GM19035 (cell line): ENCODE data around the gene ASB9.
"Not testable (repeated sequence)": the region's sequence is repeated elsewhere in the genome, so short reads cannot be mapped to it uniquely, and the experiment has no call there.

Source experiments
- ATAC-seq: cut with Tn5 transposase; IDR thresholded peaks from one replicate; pipeline ENCODE4 v1.9.1; 2021; ENCODE audit not compliant: unreplicated experiment

Gene ASB9

GRCh38 chrX:15269618-15270521, at the start of gene ASB9:
Gene ASB9, minus strand, starts transcription at chrX:15270083. Its CDS starts 209 bp downstream, at chrX:15269874.
- ATAC-seq: no peak

- no peak for ATAC-seq
Observed at GRCh38 chrX:15319075-15319474, 49.2 kb upstream of the ASB9 start.

GRCh38 chrX:15315509-15315908, 45.6 kb upstream of the ASB9 start, which contains the start of gene ASB11:
Gene ASB11, minus strand, starts transcription at chrX:15315640. Its CDS starts 35 bp downstream, at chrX:15315605.
- ATAC-seq: no peak

GRCh38 chrX:15314472-15314871, 44.6 kb upstream of the ASB9 start:
- no peak for ATAC-seq

- no peak for ATAC-seq
Observed at GRCh38 chrX:15311119-15311518, 41.2 kb upstream of the ASB9 start.

GRCh38 chrX:15310117-15310516, 40.2 kb upstream of the ASB9 start:
- ATAC-seq: no peak

GRCh38 chrX:15305899-15306298, 36.0 kb upstream of the ASB9 start:
- ATAC-seq: not testable (repeated sequence)

GRCh38 chrX:15301924-15302323, 32.0 kb upstream of the ASB9 start:
- no peak for ATAC-seq

GRCh38 chrX:15299941-15300851, 30.3 kb upstream of the ASB9 start:
- ATAC-seq: no peak

- no peak for ATAC-seq
Observed at GRCh38 chrX:15298780-15299179, 28.9 kb upstream of the ASB9 start.

GRCh38 chrX:15298201-15298600, 28.3 kb upstream of the ASB9 start:
- ATAC-seq: no peak

- no peak for ATAC-seq
Observed at GRCh38 chrX:15293451-15293850, 23.6 kb upstream of the ASB9 start.

- no peak for ATAC-seq
Observed at GRCh38 chrX:15292861-15293260, 23.0 kb upstream of the ASB9 start.

GRCh38 chrX:15277604-15278003, 7.7 kb upstream of the ASB9 start:
- no peak for ATAC-seq

- ATAC-seq: no peak
Observed at GRCh38 chrX:15274946-15275345, 5.1 kb upstream of the ASB9 start.

GRCh38 chrX:15273275-15273674, 3.4 kb upstream of the ASB9 start:
- ATAC-seq: not testable (repeated sequence)

- ATAC-seq: no peak
Observed at GRCh38 chrX:15271757-15272156, 1.9 kb upstream of the ASB9 start.

GRCh38 chrX:15269120-15269519, 763 bp downstream of the ASB9 start:
- ATAC-seq: no peak

- no peak for ATAC-seq
Observed at GRCh38 chrX:15254852-15255251, 15.0 kb downstream of the ASB9 start.

- no peak for ATAC-seq
Observed at GRCh38 chrX:15245896-15246295, 24.0 kb downstream of the ASB9 start.

GRCh38 chrX:15244421-15244820, 25.5 kb downstream of the ASB9 start:
- no peak for ATAC-seq
